ENCODE measurements around the gene TLE2.
"Not testable (repeated sequence)": the region's sequence is repeated elsewhere in the genome, so short reads cannot be mapped to it uniquely, and the experiment has no call there.

TLE2 gene

GRCh38 chr19:3013263-3013725, 15.8 kb downstream of the TLE2 start:
- TF ChIP-seq CTCF (IDR thresholded peaks at IDR 0.05; ENCODE audit: low read depth, low read length, missing control alignments): no peak
- no peak for DNase-seq (ENCODE audit: low read depth)
- in situ Hi-C loops (cut with HindIII; ENCODE audit: low sequenced_read_pairs): no loop called here
- no peak overlapping the region for H3K4me3 ChIP-seq (ENCODE audit: low read depth, low read length)

- no peak for TF ChIP-seq CTCF (IDR thresholded peaks at IDR 0.05; ENCODE audit: low read depth, low read length, missing control alignments)
- H3K4me3 ChIP-seq (ENCODE audit: low read depth, low read length): no peak overlapping the region
- no peak for DNase-seq (ENCODE audit: low read depth)
- in situ Hi-C loops (cut with HindIII; ENCODE audit: low sequenced_read_pairs): no loop called here
Measured at GRCh38 chr19:3012621-3013262, 16.3 kb downstream of the TLE2 start.

- in situ Hi-C loops (cut with HindIII; ENCODE audit: low sequenced_read_pairs); DNase-seq (ENCODE audit: low read depth); H3K4me3 ChIP-seq (ENCODE audit: low read depth, low read length): not testable (repeated sequence)
Measured at GRCh38 chr19:3012059-3012458, 17.0 kb downstream of the TLE2 start.

GRCh38 chr19:3010871-3011270, 18.2 kb downstream of the TLE2 start:
- H3K4me3 ChIP-seq (ENCODE audit: low read depth, low read length): no peak overlapping the region
- no peak for TF ChIP-seq CTCF (IDR thresholded peaks at IDR 0.05; ENCODE audit: low read depth, low read length, missing control alignments)
- in situ Hi-C loops (cut with HindIII; ENCODE audit: low sequenced_read_pairs): no loop called here
- DNase-seq (ENCODE audit: low read depth): no peak

GRCh38 chr19:3008994-3009393, 20.1 kb downstream of the TLE2 start:
- in situ Hi-C loops (cut with HindIII; ENCODE audit: low sequenced_read_pairs): no loop called here
- no peak for DNase-seq (ENCODE audit: low read depth)
- TF ChIP-seq CTCF (IDR thresholded peaks at IDR 0.05; ENCODE audit: low read depth, low read length, missing control alignments): no peak
- H3K4me3 ChIP-seq (ENCODE audit: low read depth, low read length): no peak overlapping the region

GRCh38 chr19:3007975-3008374, 21.1 kb downstream of the TLE2 start:
- DNase-seq (ENCODE audit: low read depth): no peak
- TF ChIP-seq CTCF (IDR thresholded peaks at IDR 0.05; ENCODE audit: low read depth, low read length, missing control alignments): no peak
- H3K4me3 ChIP-seq (ENCODE audit: low read depth, low read length): no peak overlapping the region
- in situ Hi-C loops (cut with HindIII; ENCODE audit: low sequenced_read_pairs): no loop called here

- in situ Hi-C loops (cut with HindIII; ENCODE audit: low sequenced_read_pairs): no loop called here
Measured at GRCh38 chr19:3006075-3006767, 22.9 kb downstream of the TLE2 start.

More at GRCh38 chr19:3006075-3006767, 22.9 kb downstream of the TLE2 start:
- TF ChIP-seq CTCF (IDR thresholded peaks at IDR 0.05; ENCODE audit: low read depth, low read length, missing control alignments): no peak
- no peak for DNase-seq (ENCODE audit: low read depth)
- no peak overlapping the region for H3K4me3 ChIP-seq (ENCODE audit: low read depth, low read length)
